Right lobe of liver (tissue), 4 donors: Measurements from ENCODE around the gene PDCL3.

Source experiments
- CTCF ChIP-seq, 4 donors: fragments of 200-600 bp in 3 of 4; fragments of 450-650 bp in 1 of 4; IDR thresholded peaks; one replicate each; pipeline versions ENCODE4 v1.5.1 to v1.8.0; 2016 to 2022; ENCODE audit warnings: antibody characterized with exemption in 4 of 4, mild to moderate bottlenecking in 2 of 4
- POLR2A ChIP-seq: fragments of 450-650 bp; IDR thresholded peaks from one replicate; pipeline ENCODE4 v1.6.1; 2017; ENCODE audit warnings: antibody characterized with exemption, mild to moderate bottlenecking
- donor health status: DM: no; HTN: no; CAD: no.
- donor health status: DM: no; HTN: no; CAD: no.
- donor health status: DM: no; HTN: yes; CAD: no.

DNA sequence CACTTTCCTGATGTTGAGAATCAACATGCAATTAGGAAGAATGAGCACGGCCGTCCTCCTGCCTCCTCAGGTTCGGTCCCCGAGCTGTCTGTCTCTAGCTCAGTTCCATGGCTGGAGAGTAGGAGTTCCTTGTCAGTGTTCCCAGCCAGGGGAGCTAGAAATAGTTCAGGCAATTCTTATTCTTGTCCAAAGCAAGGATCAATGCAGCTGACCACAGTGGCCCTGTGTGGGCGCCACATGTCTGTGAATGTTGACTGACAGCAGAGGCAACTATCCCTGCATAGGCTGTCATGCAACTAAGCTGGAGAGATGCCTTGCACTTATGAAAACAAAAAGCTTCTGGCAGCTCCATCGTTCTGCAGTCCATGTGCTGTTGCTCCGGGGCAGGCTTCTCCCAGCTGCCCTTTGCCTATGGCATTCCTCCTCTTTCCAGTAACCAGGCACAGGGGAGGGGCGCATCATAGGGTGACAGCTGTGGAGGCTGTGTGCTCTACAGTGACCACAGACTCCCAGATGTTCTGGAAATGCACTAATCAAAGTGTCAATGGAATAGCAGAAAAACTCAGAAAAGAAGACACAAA, 58.7 kb downstream of the PDCL3 start:
- TF ChIP-seq CTCF (IDR thresholded peaks at IDR 0.05) (no peak), POLR2A (no peak)
